Activated T-helper 17 cell treated with anti-CD3 and anti-CD28 coated beads, Interleukin-2, amount 50 U/mL, for 72 hours (primary cell): Measurements from ENCODE around the gene GHDC. TPM values are rescaled to one million over a fixed set of nuclear protein-coding genes. Genes with fewer than 3 reads are reported as not detected.
"Not testable (repeated sequence)": the region's sequence is repeated elsewhere in the genome, so short reads cannot be mapped to it uniquely, and the experiment has no call there.

Source experiments
- ATAC-seq: fragments of 150-1000 bp; cut with Tn5 transposase; replicated peaks from 2 replicates; pipeline ENCODE4 v1.10.0; 2021; ENCODE audit warnings: mild to moderate bottlenecking, moderate library complexity
- H3K27ac Mint-ChIP-seq: one replicate; pipeline ENCODE4 v1.8.0; 2022; ENCODE audit warnings: mixed read lengths
- H3K27me3 Mint-ChIP-seq: one replicate; pipeline ENCODE4 v1.8.0; 2022; ENCODE audit warnings: mixed read lengths
- H3K36me3 Mint-ChIP-seq: one replicate; pipeline ENCODE4 v1.8.0; 2022; ENCODE audit warnings: low read depth, mild to moderate bottlenecking, mixed read lengths
- H3K4me1 Mint-ChIP-seq: one replicate; pipeline ENCODE4 v1.8.0; 2022; ENCODE audit warnings: mixed read lengths
- H3K4me3 Mint-ChIP-seq: one replicate; pipeline ENCODE4 v1.8.0; 2022; ENCODE audit warnings: mild to moderate bottlenecking, mixed read lengths
- H3K9me3 Mint-ChIP-seq: one replicate; pipeline ENCODE4 v1.8.0; 2022; ENCODE audit warnings: mixed read lengths
- total RNA-seq, 2 donors: library from RNA; stranded (reverse); gene quantifications; one replicate each; pipeline ENCODE4 v1.2.3, GENCODE V29; 2022

The GHDC gene
- total RNA-seq, 2 donors from 2014 or later = 19.6 to 24.5 TPM

DNA sequence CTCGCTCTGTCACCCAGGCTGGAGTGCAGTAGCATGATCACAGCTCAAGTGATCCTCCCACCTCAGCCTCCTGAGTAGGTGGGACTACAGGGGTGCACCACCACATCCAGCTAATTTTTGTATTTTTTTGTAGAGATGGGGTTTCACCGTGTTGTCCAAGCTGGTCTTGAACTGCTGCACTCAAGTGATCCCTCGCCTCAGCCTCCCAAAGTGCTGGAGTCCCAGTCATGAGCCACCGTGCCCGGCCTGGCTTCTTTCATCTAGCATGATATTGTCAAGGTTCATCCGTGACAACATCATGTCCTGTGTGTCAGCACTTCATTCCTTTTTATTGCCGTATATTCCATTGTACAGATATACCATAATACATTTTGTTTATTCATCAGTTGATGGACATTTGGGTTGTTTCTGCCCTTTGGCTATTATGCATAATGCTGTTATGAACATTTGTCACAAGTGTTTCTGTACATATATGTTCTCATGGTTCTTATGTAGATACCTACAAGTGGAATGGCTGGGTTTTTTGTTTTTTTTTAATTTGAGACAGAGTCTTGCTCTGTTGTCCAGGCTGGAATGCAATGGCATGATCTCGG is 3.4 kb upstream of the GHDC start:
- no peaks in the 10 kb centered on the region for H3K27me3 Mint-ChIP-seq
- no peak overlapping the region for H3K27ac Mint-ChIP-seq
- H3K9me3 Mint-ChIP-seq = no peaks in the 10 kb centered on the region
- no peak overlapping the region for H3K4me3 Mint-ChIP-seq
- no peak for ATAC-seq
- H3K36me3 Mint-ChIP-seq = peaks cover 34% of the 10 kb centered on the region
- H3K4me1 Mint-ChIP-seq = peaks cover 11% of the 10 kb centered on the region

DNA sequence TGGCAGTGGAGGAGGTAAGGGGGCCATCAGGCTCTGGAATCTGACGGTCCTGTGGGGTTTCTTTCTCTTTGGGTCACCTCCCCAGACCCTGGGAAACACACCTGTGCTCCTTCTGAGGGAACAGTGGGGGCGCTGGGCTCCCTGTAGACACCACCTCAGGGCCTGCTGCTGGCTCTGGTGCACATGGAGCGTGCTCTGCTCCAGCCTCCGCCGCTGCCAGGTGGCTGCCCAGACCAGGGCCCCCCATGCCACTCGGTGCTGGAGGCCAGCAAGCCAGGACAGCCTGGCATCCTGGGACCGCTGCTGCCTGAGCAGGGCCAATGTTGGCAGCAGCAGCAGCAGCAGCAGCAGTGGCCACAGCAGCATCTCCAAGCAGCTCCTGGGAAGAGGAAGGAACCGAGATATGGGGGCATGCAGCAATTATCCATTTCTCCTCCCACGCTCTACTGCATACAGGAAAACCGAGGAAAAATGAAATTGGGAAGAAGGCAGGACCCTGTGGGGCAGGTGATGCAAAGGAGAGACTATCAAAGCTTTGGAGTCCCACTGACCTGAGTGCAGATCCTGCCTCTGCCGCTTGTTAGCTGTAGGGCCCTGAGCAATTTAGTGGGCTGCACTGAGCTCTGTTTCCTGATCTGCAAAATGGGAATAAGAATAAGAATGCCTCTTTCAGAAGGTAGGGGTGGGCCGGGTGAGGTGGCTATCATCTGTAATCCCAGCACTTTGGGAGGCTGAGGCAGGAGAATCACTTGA is 902 bp downstream of the GHDC start:
- ATAC-seq = no peak
- no peaks in the 10 kb centered on the region for H3K9me3 Mint-ChIP-seq

DNA sequence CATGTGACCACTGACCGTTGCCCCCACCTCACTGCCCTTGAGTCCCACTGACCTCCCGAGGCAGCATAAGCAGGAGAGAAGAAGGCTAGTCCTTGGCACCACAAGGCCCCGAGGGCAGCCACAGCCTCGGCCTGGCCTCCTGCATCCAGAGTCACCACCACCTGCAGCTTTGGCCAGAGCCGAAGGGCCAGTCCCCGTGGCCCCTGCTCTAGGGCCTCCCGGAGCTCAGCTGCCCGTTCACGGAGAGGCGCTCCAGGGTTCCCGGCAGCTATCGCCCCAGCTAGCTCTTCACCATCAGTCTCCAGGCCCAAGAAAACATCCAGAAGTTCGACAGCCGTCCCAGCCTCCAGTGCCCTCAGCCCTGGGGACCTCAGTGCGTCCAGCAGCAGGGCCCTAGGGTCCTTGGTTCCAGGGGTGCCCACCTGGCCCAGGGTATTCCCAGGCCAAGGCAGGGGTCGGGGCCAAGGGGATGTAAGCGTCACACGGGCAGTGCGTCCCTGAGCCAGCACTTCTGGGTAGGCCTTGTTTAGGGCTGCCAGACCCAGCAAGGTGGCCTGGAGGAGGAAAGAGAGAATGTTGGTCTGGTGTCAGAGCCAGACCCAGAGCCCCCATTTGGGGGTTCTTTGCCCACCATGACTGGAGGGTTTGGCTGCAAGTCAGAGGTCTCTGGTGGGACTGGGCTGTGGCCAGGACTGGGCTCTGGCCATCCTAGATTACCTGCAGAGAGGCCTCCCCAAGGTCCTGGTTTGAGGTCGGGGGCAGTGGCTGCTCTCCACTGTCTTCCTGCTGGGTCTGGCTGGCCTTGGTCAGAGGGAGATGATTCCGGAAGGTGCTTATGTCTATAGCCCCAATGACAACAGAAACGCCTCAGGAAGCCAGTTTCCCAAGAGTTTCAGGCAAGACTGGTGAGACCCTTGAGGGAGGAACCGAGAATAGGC is 1.8 kb downstream of the GHDC start:
- Mint-ChIP-seq H3K27ac (peak overlapping the region; percentile 28), H3K27me3 (no peaks in the 10 kb centered on the region), H3K4me3 (peak overlapping the region; percentile 89), H3K9me3 (no peaks in the 10 kb centered on the region), H3K4me1 (peaks cover 11% of the 10 kb centered on the region), H3K36me3 (no peaks in the 10 kb centered on the region)
- ATAC-seq = no peak

More for the DNA sequence above, 902 bp downstream of the GHDC start:
- H3K27me3 Mint-ChIP-seq = no peaks in the 10 kb centered on the region
- no peaks in the 10 kb centered on the region for H3K36me3 Mint-ChIP-seq
- H3K4me1 Mint-ChIP-seq = peaks cover 11% of the 10 kb centered on the region
- H3K4me3 Mint-ChIP-seq = peak overlapping the region; percentile 89
- H3K27ac Mint-ChIP-seq = peak overlapping the region; percentile 93

- no peaks in the 10 kb centered on the region for H3K36me3 Mint-ChIP-seq
- H3K9me3 Mint-ChIP-seq = no peaks in the 10 kb centered on the region
- ATAC-seq = no peak
- peaks cover 9% of the 10 kb centered on the region for H3K4me1 Mint-ChIP-seq
- no peak overlapping the region for H3K27ac Mint-ChIP-seq
- no peak overlapping the region for H3K4me3 Mint-ChIP-seq
- H3K27me3 Mint-ChIP-seq = no peaks in the 10 kb centered on the region
These were observed 3.1 kb downstream of the GHDC start for GRCh38 chr17:42191275-42191608.

GRCh38 chr17:42190491-42191274 is 3.6 kb downstream of the GHDC start:
- peak overlapping the region; percentile 54 for H3K27ac Mint-ChIP-seq
- H3K4me1 Mint-ChIP-seq = peaks cover 6% of the 10 kb centered on the region
- no peak for ATAC-seq
- H3K4me3 Mint-ChIP-seq = no peak overlapping the region
- H3K36me3 Mint-ChIP-seq = no peaks in the 10 kb centered on the region
- no peaks in the 10 kb centered on the region for H3K27me3 Mint-ChIP-seq
- H3K9me3 Mint-ChIP-seq = no peaks in the 10 kb centered on the region

- ATAC-seq = no peak
- Mint-ChIP-seq H3K36me3 (no peaks in the 10 kb centered on the region), H3K9me3 (no peaks in the 10 kb centered on the region), H3K27me3 (no peaks in the 10 kb centered on the region), H3K27ac (no peak overlapping the region), H3K4me3 (no peak overlapping the region), H3K4me1 (peaks cover 6% of the 10 kb centered on the region)
These were observed 4.7 kb downstream of the GHDC start for GRCh38 chr17:42189651-42189965.

- no peaks in the 10 kb centered on the region for H3K36me3 Mint-ChIP-seq
- H3K4me1 Mint-ChIP-seq = peaks cover 6% of the 10 kb centered on the region
- peak overlapping the region; percentile 48 for H3K27ac Mint-ChIP-seq
- H3K9me3 Mint-ChIP-seq = no peaks in the 10 kb centered on the region
- no peak overlapping the region for H3K4me3 Mint-ChIP-seq
- ATAC-seq = no peak
- no peaks in the 10 kb centered on the region for H3K27me3 Mint-ChIP-seq
These were observed 5.3 kb downstream of the GHDC start for GRCh38 chr17:42188749-42189650.

- ATAC-seq = no peak
- Mint-ChIP-seq H3K36me3 (no peaks in the 10 kb centered on the region), H3K9me3 (no peaks in the 10 kb centered on the region), H3K4me1 (peaks cover 6% of the 10 kb centered on the region), H3K27me3 (no peaks in the 10 kb centered on the region), H3K4me3 (no peak overlapping the region), H3K27ac (no peak overlapping the region)
These were observed 6.5 kb downstream of the GHDC start for GRCh38 chr17:42187833-42188232.

DNA sequence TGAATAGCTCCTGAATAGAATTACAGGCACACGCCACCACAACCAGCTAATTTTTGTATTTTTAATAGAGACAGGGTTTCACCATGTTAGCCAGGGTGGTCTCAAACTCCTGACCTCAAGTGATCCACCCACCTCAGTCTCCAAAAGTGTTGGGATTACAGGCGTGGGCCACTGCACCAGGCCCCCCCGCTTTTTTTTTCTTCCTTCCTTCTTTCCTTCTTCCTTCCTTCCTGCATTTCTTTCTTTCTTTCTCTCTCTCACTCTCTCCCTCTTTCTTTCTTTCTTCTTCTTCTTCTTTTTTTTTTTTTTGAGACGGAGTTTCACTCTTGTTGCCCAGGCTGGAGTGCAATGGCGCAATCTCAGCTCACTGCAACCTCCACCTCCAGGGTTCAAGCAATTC is 8.1 kb downstream of the GHDC start:
- not testable (repeated sequence) for H3K27ac Mint-ChIP-seq, H3K27me3 Mint-ChIP-seq, ATAC-seq, H3K9me3 Mint-ChIP-seq, H3K36me3 Mint-ChIP-seq
- Mint-ChIP-seq H3K4me3 (peak overlapping the region; percentile 85), H3K4me1 (peaks cover 11% of the 10 kb centered on the region)

- Mint-ChIP-seq H3K4me1 (peaks cover 11% of the 10 kb centered on the region), H3K4me3 (peak overlapping the region; percentile 85), H3K27ac (no peak overlapping the region), H3K27me3 (no peaks in the 10 kb centered on the region), H3K9me3 (no peaks in the 10 kb centered on the region), H3K36me3 (no peaks in the 10 kb centered on the region)
- ATAC-seq = no peak
These were observed 8.7 kb downstream of the GHDC start for GRCh38 chr17:42185621-42185930.

DNA sequence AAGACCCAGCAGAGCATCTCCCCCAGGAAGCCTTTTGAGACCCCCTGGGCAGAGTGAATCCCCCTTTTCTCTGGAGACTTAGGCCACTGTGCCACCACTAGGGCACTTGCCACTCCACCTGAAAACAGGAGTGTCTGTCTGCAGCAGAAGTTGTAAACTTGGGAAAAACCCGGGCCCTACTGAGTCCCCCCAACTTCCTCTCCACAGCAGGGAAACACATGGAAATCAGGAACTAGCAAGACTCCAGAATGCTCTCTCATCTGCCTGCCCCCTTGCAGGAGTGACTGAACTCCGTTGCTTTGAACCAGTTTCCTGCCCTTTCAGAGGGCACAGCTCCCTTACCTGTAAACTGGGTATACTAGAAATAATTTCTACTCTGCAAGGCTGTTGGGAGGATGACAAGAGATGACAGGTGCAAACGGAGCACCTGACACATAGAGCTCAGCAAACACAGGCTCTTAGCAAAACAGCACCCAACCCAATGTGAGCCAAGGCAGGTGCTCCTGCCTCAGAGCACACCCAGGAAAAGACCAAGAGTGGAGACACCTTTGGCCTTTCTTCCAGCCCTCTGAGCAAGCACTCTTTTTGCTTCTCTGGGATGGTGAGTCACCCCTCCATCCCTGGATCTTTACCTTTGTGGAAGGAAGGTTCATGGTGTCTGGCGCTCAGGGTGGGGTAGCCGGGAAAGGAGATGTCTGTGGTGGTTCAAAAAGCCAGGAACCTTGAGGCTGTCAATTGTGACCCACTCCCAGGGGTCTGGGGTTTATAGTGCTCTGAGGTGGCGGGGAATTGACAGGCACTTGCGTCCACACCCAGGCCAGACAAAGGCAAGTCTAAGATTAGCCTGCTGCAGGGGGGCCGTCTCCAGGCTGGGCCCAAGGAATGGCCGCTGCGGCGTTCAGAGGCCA is 9.3 kb downstream of the GHDC start, which contains the start of gene HCRT:
TSS of gene HCRT (minus strand) at position 740 of the 908 bp plus-strand sequence. CDS start at position 653, 87 bp downstream.
- ATAC-seq = no peak
- H3K9me3 Mint-ChIP-seq = no peaks in the 10 kb centered on the region
- H3K36me3 Mint-ChIP-seq = no peaks in the 10 kb centered on the region
- H3K27me3 Mint-ChIP-seq = no peaks in the 10 kb centered on the region
- peaks cover 11% of the 10 kb centered on the region for H3K4me1 Mint-ChIP-seq
- peak within 1 kb of the TSS; percentile 85 for H3K4me3 Mint-ChIP-seq
- peak within 1 kb of the TSS; percentile 82 for H3K27ac Mint-ChIP-seq

DNA sequence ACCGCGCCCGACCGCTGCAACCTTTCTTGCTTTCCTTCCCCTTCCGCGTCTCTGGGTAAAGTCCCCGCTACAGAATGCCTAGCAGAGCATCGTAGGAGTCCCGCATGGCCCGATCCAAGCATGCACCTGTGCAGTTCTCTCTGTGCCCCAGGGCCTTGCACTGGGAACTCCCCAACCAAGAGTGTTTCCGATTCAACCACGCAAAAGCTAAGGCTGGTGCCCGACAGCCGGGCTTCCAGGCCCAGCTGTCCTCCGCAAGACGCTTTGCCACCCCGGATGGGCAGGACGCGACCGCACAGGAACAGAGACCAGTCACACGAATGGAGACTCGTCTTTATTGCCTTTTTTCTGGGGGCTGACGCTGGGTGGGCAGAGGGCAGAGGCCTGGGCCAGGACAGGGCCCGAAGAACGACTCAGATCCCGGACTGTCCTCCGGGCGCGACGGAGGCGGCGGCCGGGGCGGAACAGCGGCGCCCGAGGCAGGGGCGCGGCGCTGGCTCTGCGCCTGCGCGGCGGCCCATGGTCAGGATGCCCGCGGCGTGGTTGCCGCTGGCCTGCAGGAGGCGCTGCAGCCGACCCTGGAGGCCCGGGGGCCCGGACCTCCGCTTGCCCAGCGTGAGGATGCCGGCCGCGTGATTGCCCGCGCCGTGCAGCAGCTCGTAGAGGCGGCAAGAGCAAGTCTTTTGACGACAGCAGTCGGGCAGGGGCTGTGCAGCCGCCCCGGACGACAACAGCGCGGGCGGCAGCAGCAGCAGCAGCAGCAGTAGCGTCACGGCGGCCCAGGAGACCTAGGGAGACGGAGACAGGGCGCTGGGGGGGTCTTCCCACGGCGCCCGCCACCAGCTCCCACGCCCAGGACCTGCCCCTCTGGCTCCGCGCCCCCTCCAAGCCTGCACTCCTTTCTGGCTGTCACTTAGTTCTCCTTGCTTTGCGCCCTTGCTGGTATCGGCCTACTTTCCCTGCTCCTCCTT is 10.3 kb downstream of the GHDC start:
- Mint-ChIP-seq H3K9me3 (no peaks in the 10 kb centered on the region), H3K4me3 (peak overlapping the region; percentile 85), H3K27ac (peak overlapping the region; percentile 82), H3K36me3 (no peaks in the 10 kb centered on the region), H3K4me1 (peaks cover 18% of the 10 kb centered on the region), H3K27me3 (no peaks in the 10 kb centered on the region)
- ATAC-seq = peak; percentile 80
